HFF-Myc (cell line): ENCODE measurements around the gene EPB41.

Experiments used
- DNase-seq: peaks from one replicate; pipeline ENCODE4 v3.0.0-alpha.2; 2011; ENCODE audit warnings: low read depth; ENCODE audit errors: extremely low read depth
- H3K4me3 ChIP-seq: replicated peaks from 2 replicates; pipeline ENCODE4 v1.5.1; 2011; ENCODE audit warnings: low read depth, mild to moderate bottlenecking, control low read depth, low read length
- CTCF ChIP-seq: IDR thresholded peaks from 2 replicates; pipeline ENCODE4 v1.5.1; 2012; ENCODE audit warnings: mild to moderate bottlenecking, low read depth, low read length, control low read depth; ENCODE audit errors: missing control alignments

Gene EPB41

GRCh38 chr1:29113413-29114117 is 199.2 kb downstream of the EPB41 start:
- H3K4me3 ChIP-seq = no peak overlapping the region
- no peak for DNase-seq
- no peak for TF ChIP-seq CTCF

- no peak overlapping the region for H3K4me3 ChIP-seq
- no peak for TF ChIP-seq CTCF
- no peak for DNase-seq
Observed at GRCh38 chr1:29114654-29115053, 200.3 kb downstream of the EPB41 start.

GRCh38 chr1:29117381-29117780 is 203.0 kb downstream of the EPB41 start:
- peak; percentile 30 for TF ChIP-seq CTCF
- no peak overlapping the region for H3K4me3 ChIP-seq
- no peak for DNase-seq

- no peak overlapping the region for H3K4me3 ChIP-seq
- no peak for DNase-seq
- no peak for TF ChIP-seq CTCF
Observed at GRCh38 chr1:29119121-29119929, 205.0 kb downstream of the EPB41 start.

GRCh38 chr1:29120367-29120766 is 206.0 kb downstream of the EPB41 start:
- no peak overlapping the region for H3K4me3 ChIP-seq
- no peak for DNase-seq
- no peak for TF ChIP-seq CTCF

GRCh38 chr1:29120947-29121485 is 206.6 kb downstream of the EPB41 start:
- H3K4me3 ChIP-seq = no peak overlapping the region
- peak; percentile 61 for TF ChIP-seq CTCF
- no peak for DNase-seq
